ENCODE measurements around the gene OTOGL. TPM values are rescaled to one million over a fixed set of nuclear protein-coding genes. Genes with fewer than 3 reads are reported as not detected.

Gene OTOGL
- total and polyA plus RNA-seq, 4 donors, result 0.54 to 0.99 (median 0.57) TPM

- H3K9me3 ChIP-seq (ENCODE audit: control insufficient read depth, insufficient read depth, low read length), result no peaks in the 10 kb centered on the region
- peak in 5 of 6 donors; percentile 31 to 87 (median 44) for DNase-seq (ENCODE audit: low read depth in 4 of 6, low spot score in 6 of 6)
- H3K27ac ChIP-seq (ENCODE audit: low read depth, low read length), result no peak overlapping the region
- H3K4me1 ChIP-seq (ENCODE audit: control insufficient read depth, insufficient read depth, low read length), result peaks cover 5% of the 10 kb centered on the region
- 7% methylated on average over 18 of the region's 20 CpGs for WGBS (ENCODE audit: insufficient coverage)
- peak overlapping the region; percentile 33 for H3K4me3 ChIP-seq (ENCODE audit: low read depth, low read length)
- H3K36me3 ChIP-seq (ENCODE audit: control insufficient read depth, insufficient read depth, low read length), result no peaks in the 10 kb centered on the region
- H3K27me3 ChIP-seq (ENCODE audit: control insufficient read depth, insufficient read depth, low read length), result peaks cover 4% of the 10 kb centered on the region
Observed at GRCh38 chr12:80400571-80400991, 301.2 kb downstream of the OTOGL start.

GRCh38 chr12:80401191-80401590 is 301.9 kb downstream of the OTOGL start:
- Histone ChIP-seq H3K9me3 (ENCODE audit: control insufficient read depth, insufficient read depth, low read length) (no peaks in the 10 kb centered on the region), H3K27me3 (ENCODE audit: control insufficient read depth, insufficient read depth, low read length) (peaks cover 4% of the 10 kb centered on the region), H3K36me3 (ENCODE audit: control insufficient read depth, insufficient read depth, low read length) (no peaks in the 10 kb centered on the region), H3K4me1 (ENCODE audit: control insufficient read depth, insufficient read depth, low read length) (peaks cover 5% of the 10 kb centered on the region), H3K27ac (ENCODE audit: low read depth, low read length) (no peak overlapping the region), H3K4me3 (ENCODE audit: low read depth, low read length) (no peak overlapping the region)
- WGBS (ENCODE audit: insufficient coverage), result no CpG with 5 or more reads among the region's 3 CpGs
- no peak for DNase-seq (ENCODE audit: low read depth in 4 of 6, low spot score in 6 of 6)

- no peak overlapping the region for H3K4me3 ChIP-seq (ENCODE audit: low read depth, low read length)
- peaks cover 5% of the 10 kb centered on the region for H3K4me1 ChIP-seq (ENCODE audit: control insufficient read depth, insufficient read depth, low read length)
- H3K9me3 ChIP-seq (ENCODE audit: control insufficient read depth, insufficient read depth, low read length), result no peaks in the 10 kb centered on the region
- H3K27ac ChIP-seq (ENCODE audit: low read depth, low read length), result no peak overlapping the region
- no peak for DNase-seq (ENCODE audit: low read depth in 4 of 6, low spot score in 6 of 6)
- WGBS (ENCODE audit: insufficient coverage), result 17% methylated on average over 1 of the region's 2 CpGs
- H3K36me3 ChIP-seq (ENCODE audit: control insufficient read depth, insufficient read depth, low read length), result no peaks in the 10 kb centered on the region
- peaks cover 4% of the 10 kb centered on the region for H3K27me3 ChIP-seq (ENCODE audit: control insufficient read depth, insufficient read depth, low read length)
Observed at GRCh38 chr12:80404629-80405028, 305.3 kb downstream of the OTOGL start.

- Histone ChIP-seq H3K36me3 (ENCODE audit: control insufficient read depth, insufficient read depth, low read length) (no peaks in the 10 kb centered on the region), H3K27me3 (ENCODE audit: control insufficient read depth, insufficient read depth, low read length) (no peaks in the 10 kb centered on the region), H3K4me1 (ENCODE audit: control insufficient read depth, insufficient read depth, low read length) (no peaks in the 10 kb centered on the region), H3K27ac (ENCODE audit: low read depth, low read length) (no peak overlapping the region), H3K9me3 (ENCODE audit: control insufficient read depth, insufficient read depth, low read length) (no peaks in the 10 kb centered on the region), H3K4me3 (ENCODE audit: low read depth, low read length) (no peak overlapping the region)
- no peak for DNase-seq (ENCODE audit: low read depth in 4 of 6, low spot score in 6 of 6)
Observed at GRCh38 chr12:80406253-80406652, 306.9 kb downstream of the OTOGL start.

- Histone ChIP-seq H3K36me3 (ENCODE audit: control insufficient read depth, insufficient read depth, low read length) (no peaks in the 10 kb centered on the region), H3K27me3 (ENCODE audit: control insufficient read depth, insufficient read depth, low read length) (no peaks in the 10 kb centered on the region)
- WGBS (ENCODE audit: insufficient coverage), result no CpG with 5 or more reads among the region's 3 CpGs
Observed at GRCh38 chr12:80411787-80412186, 312.4 kb downstream of the OTOGL start.

GRCh38 chr12:80412343-80412953 is 313.1 kb downstream of the OTOGL start:
- H3K27ac ChIP-seq (ENCODE audit: low read depth, low read length), result no peak overlapping the region
- H3K36me3 ChIP-seq (ENCODE audit: control insufficient read depth, insufficient read depth, low read length), result no peaks in the 10 kb centered on the region
- H3K9me3 ChIP-seq (ENCODE audit: control insufficient read depth, insufficient read depth, low read length), result no peaks in the 10 kb centered on the region
- DNase-seq (ENCODE audit: low read depth in 4 of 6, low spot score in 6 of 6), result peak in 5 of 6 donors; percentile 26 to 89 (median 46)
- WGBS (ENCODE audit: insufficient coverage), result no CpG with 5 or more reads among the region's 3 CpGs
- H3K4me3 ChIP-seq (ENCODE audit: low read depth, low read length), result no peak overlapping the region
- no peaks in the 10 kb centered on the region for H3K27me3 ChIP-seq (ENCODE audit: control insufficient read depth, insufficient read depth, low read length)
- no peaks in the 10 kb centered on the region for H3K4me1 ChIP-seq (ENCODE audit: control insufficient read depth, insufficient read depth, low read length)

More at GRCh38 chr12:80411787-80412186, 312.4 kb downstream of the OTOGL start:
- Histone ChIP-seq H3K4me1 (ENCODE audit: control insufficient read depth, insufficient read depth, low read length) (no peaks in the 10 kb centered on the region), H3K9me3 (ENCODE audit: control insufficient read depth, insufficient read depth, low read length) (no peaks in the 10 kb centered on the region), H3K27ac (ENCODE audit: low read depth, low read length) (no peak overlapping the region), H3K4me3 (ENCODE audit: low read depth, low read length) (no peak overlapping the region)
- DNase-seq (ENCODE audit: low read depth in 4 of 6, low spot score in 6 of 6), result no peak

- H3K36me3 ChIP-seq (ENCODE audit: control insufficient read depth, insufficient read depth, low read length), result no peaks in the 10 kb centered on the region
- no peak overlapping the region for H3K27ac ChIP-seq (ENCODE audit: low read depth, low read length)
- H3K27me3 ChIP-seq (ENCODE audit: control insufficient read depth, insufficient read depth, low read length), result no peaks in the 10 kb centered on the region
- no peaks in the 10 kb centered on the region for H3K9me3 ChIP-seq (ENCODE audit: control insufficient read depth, insufficient read depth, low read length)
- no peak overlapping the region for H3K4me3 ChIP-seq (ENCODE audit: low read depth, low read length)
- no peaks in the 10 kb centered on the region for H3K4me1 ChIP-seq (ENCODE audit: control insufficient read depth, insufficient read depth, low read length)
- no peak for DNase-seq (ENCODE audit: low read depth in 4 of 6, low spot score in 6 of 6)
- WGBS (ENCODE audit: insufficient coverage), result 88% methylated on average over 2 of the region's 3 CpGs
Observed at GRCh38 chr12:80413462-80413861, 314.1 kb downstream of the OTOGL start.

- H3K9me3 ChIP-seq (ENCODE audit: control insufficient read depth, insufficient read depth, low read length), result no peaks in the 10 kb centered on the region
- H3K27me3 ChIP-seq (ENCODE audit: control insufficient read depth, insufficient read depth, low read length), result no peaks in the 10 kb centered on the region
- no peak for DNase-seq (ENCODE audit: low read depth in 4 of 6, low spot score in 6 of 6)
- H3K4me3 ChIP-seq (ENCODE audit: low read depth, low read length), result no peak overlapping the region
- no peaks in the 10 kb centered on the region for H3K36me3 ChIP-seq (ENCODE audit: control insufficient read depth, insufficient read depth, low read length)
- no peaks in the 10 kb centered on the region for H3K4me1 ChIP-seq (ENCODE audit: control insufficient read depth, insufficient read depth, low read length)
- H3K27ac ChIP-seq (ENCODE audit: low read depth, low read length), result no peak overlapping the region
- WGBS (ENCODE audit: insufficient coverage), result no CpG with 5 or more reads among the region's 1 CpG
Observed at GRCh38 chr12:80415466-80415865, 316.1 kb downstream of the OTOGL start.

GRCh38 chr12:80419644-80420043 is 320.3 kb downstream of the OTOGL start:
- Histone ChIP-seq H3K9me3 (ENCODE audit: control insufficient read depth, insufficient read depth, low read length) (no peaks in the 10 kb centered on the region), H3K36me3 (ENCODE audit: control insufficient read depth, insufficient read depth, low read length) (no peaks in the 10 kb centered on the region), H3K27ac (ENCODE audit: low read depth, low read length) (no peak overlapping the region), H3K4me3 (ENCODE audit: low read depth, low read length) (no peak overlapping the region), H3K4me1 (ENCODE audit: control insufficient read depth, insufficient read depth, low read length) (no peaks in the 10 kb centered on the region), H3K27me3 (ENCODE audit: control insufficient read depth, insufficient read depth, low read length) (no peaks in the 10 kb centered on the region)
- DNase-seq (ENCODE audit: low read depth in 4 of 6, low spot score in 6 of 6), result no peak

GRCh38 chr12:80420075-80420474 is 320.7 kb downstream of the OTOGL start:
- no peak for DNase-seq (ENCODE audit: low read depth in 4 of 6, low spot score in 6 of 6)
- Histone ChIP-seq H3K27ac (ENCODE audit: low read depth, low read length) (no peak overlapping the region), H3K27me3 (ENCODE audit: control insufficient read depth, insufficient read depth, low read length) (no peaks in the 10 kb centered on the region), H3K36me3 (ENCODE audit: control insufficient read depth, insufficient read depth, low read length) (no peaks in the 10 kb centered on the region), H3K4me3 (ENCODE audit: low read depth, low read length) (no peak overlapping the region), H3K9me3 (ENCODE audit: control insufficient read depth, insufficient read depth, low read length) (no peaks in the 10 kb centered on the region), H3K4me1 (ENCODE audit: control insufficient read depth, insufficient read depth, low read length) (no peaks in the 10 kb centered on the region)
